ENCODE measurements around the gene LRMDA.
A peak's percentile ranks its signal among the peaks of the same experiment; 100 is the strongest.

The LRMDA gene

GRCh38 chr10:76068856-76069255, 637.4 kb downstream of the LRMDA start:
- no peak for TF ChIP-seq CTCF (conservative IDR thresholded peaks at IDR 0.05; ENCODE audit: low read depth, low read length)
- no peak overlapping the region for H3K4me3 ChIP-seq (ENCODE audit: low read length)
- no peak for DNase-seq (ENCODE audit: low read depth)

GRCh38 chr10:76070916-76071315, 639.5 kb downstream of the LRMDA start:
- no peak overlapping the region for H3K4me3 ChIP-seq (ENCODE audit: low read length)
- DNase-seq (ENCODE audit: low read depth), result peak; percentile 51
- no peak for TF ChIP-seq CTCF (conservative IDR thresholded peaks at IDR 0.05; ENCODE audit: low read depth, low read length)

- no peak for DNase-seq (ENCODE audit: low read depth)
- H3K4me3 ChIP-seq (ENCODE audit: low read length), result no peak overlapping the region
- no peak for TF ChIP-seq CTCF (conservative IDR thresholded peaks at IDR 0.05; ENCODE audit: low read depth, low read length)
These were observed 640.4 kb downstream of the LRMDA start for GRCh38 chr10:76071653-76072365.

- no peak overlapping the region for H3K4me3 ChIP-seq (ENCODE audit: low read length)
- no peak for DNase-seq (ENCODE audit: low read depth)
- TF ChIP-seq CTCF (conservative IDR thresholded peaks at IDR 0.05; ENCODE audit: low read depth, low read length), result no peak
These were observed 641.0 kb downstream of the LRMDA start for GRCh38 chr10:76072384-76072783.

GRCh38 chr10:76073524-76073923, 642.1 kb downstream of the LRMDA start:
- peak; percentile 56 for DNase-seq (ENCODE audit: low read depth)
- H3K4me3 ChIP-seq (ENCODE audit: low read length), result no peak overlapping the region
- TF ChIP-seq CTCF (conservative IDR thresholded peaks at IDR 0.05; ENCODE audit: low read depth, low read length), result no peak

GRCh38 chr10:76074659-76075058, 643.2 kb downstream of the LRMDA start:
- no peak overlapping the region for H3K4me3 ChIP-seq (ENCODE audit: low read length)
- TF ChIP-seq CTCF (conservative IDR thresholded peaks at IDR 0.05; ENCODE audit: low read depth, low read length), result no peak
- DNase-seq (ENCODE audit: low read depth), result no peak

- no peak for TF ChIP-seq CTCF (conservative IDR thresholded peaks at IDR 0.05; ENCODE audit: low read depth, low read length)
- H3K4me3 ChIP-seq (ENCODE audit: low read length), result no peak overlapping the region
- no peak for DNase-seq (ENCODE audit: low read depth)
These were observed 649.0 kb downstream of the LRMDA start for GRCh38 chr10:76080451-76080850.
